Measurements from ENCODE around the gene KCNMA1.

The KCNMA1 gene

DNA sequence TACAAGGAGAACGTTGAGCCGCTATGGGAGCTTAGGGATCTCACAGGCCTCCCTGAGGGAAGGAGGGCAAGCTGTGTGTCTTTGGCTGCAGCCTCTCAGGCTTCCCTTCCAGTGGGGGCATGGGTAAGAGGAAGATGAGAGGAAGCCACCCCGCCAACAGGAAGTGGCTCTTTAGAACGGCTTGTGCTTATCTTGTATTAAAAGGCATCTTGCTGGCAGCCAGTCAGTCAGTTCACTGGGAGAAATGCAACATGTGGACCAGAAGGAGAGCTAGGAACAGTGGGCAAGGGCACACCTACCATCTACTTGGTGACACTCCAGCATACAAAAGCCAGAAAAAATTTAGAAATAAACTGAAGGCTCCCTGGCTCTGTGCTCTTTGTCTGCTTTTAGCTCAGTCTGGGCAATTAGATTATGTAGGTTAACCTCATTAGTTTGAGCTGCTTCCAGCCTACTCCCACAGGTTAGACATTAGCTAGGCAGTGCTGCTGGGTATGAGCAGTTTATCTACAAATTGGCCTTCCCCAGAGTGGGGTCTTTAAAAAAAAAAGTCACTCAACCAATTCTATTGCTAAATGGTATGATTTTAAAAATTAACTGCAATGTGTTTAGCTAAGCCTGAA is 595.9 kb downstream of the KCNMA1 start:
- peak; percentile 1 for DNase-seq (ENCODE audit: low read depth)
- TF ChIP-seq, protein P1, sequence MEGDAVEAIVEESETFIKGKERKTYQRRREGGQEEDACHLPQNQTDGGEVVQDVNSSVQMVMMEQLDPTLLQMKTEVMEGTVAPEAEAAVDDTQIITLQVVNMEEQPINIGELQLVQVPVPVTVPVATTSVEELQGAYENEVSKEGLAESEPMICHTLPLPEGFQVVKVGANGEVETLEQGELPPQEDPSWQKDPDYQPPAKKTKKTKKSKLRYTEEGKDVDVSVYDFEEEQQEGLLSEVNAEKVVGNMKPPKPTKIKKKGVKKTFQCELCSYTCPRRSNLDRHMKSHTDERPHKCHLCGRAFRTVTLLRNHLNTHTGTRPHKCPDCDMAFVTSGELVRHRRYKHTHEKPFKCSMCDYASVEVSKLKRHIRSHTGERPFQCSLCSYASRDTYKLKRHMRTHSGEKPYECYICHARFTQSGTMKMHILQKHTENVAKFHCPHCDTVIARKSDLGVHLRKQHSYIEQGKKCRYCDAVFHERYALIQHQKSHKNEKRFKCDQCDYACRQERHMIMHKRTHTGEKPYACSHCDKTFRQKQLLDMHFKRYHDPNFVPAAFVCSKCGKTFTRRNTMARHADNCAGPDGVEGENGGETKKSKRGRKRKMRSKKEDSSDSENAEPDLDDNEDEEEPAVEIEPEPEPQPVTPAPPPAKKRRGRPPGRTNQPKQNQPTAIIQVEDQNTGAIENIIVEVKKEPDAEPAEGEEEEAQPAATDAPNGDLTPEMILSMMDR (IDR thresholded peaks at IDR 0.05; ENCODE audit: insufficient read depth, low read depth, low read length, missing control alignments), result no peak
- no peak overlapping the region for H3K4me3 ChIP-seq (ENCODE audit: low read depth, low read length)

DNA sequence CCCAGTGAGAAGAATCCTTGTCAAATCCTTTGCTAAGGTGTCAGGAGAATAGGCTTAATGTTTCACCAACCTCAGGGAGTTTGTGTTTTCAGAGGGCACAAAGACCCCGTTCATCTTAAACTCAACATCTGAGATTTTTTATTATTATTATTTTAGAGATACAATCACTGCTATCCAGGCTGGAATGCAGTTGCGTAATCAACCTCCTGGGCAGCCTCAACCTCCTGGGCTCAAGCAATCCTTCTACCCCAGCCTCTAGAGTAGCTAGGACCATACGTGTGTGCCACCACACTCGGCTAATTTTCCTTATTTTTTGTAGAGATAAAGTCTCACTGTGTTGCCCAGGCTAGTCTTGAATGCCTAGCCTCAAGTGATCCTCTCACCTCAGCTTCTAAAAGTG is 599.2 kb downstream of the KCNMA1 start:
- no peak for DNase-seq (ENCODE audit: low read depth)
- H3K4me3 ChIP-seq (ENCODE audit: low read depth, low read length), result no peak overlapping the region
- TF ChIP-seq, protein P1 (IDR thresholded peaks at IDR 0.05; ENCODE audit: insufficient read depth, low read depth, low read length, missing control alignments), result no peak

DNA sequence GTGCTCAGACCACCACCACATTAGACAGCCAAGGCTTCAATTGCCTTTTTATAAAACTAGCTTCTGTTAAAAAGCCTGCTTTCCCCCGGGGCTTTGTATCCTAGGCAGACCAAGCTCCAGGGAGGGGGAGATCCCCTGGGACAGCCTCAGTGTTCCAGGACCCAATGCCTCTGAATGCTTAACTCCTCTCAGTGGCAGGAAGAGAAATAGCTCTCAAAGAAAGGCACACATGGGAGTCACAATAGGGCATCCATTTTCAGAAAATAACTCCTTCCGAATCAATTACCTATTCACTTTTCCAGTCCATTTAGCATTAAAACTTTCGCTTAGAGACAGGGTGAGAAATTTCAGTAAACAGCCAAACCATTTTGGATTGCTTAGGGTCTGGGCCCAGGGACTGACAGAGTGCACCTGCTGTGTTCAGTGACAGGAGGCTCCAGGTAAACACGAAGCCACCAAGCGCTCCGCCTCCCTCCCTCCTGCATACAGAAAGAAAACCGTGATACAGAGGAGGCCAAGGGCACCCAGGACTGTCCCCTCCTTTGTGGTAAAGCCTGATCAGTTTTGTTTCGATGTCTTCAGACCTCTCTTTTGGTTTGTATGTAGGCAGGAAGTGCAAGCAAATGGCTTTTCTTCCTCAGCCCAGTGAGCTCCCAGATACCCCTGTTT is 599.7 kb downstream of the KCNMA1 start:
- peak; percentile 5 for DNase-seq (ENCODE audit: low read depth)
- H3K4me3 ChIP-seq (ENCODE audit: low read depth, low read length), result no peak overlapping the region
- TF ChIP-seq, protein P1 (IDR thresholded peaks at IDR 0.05; ENCODE audit: insufficient read depth, low read depth, low read length, missing control alignments), result no peak

DNA sequence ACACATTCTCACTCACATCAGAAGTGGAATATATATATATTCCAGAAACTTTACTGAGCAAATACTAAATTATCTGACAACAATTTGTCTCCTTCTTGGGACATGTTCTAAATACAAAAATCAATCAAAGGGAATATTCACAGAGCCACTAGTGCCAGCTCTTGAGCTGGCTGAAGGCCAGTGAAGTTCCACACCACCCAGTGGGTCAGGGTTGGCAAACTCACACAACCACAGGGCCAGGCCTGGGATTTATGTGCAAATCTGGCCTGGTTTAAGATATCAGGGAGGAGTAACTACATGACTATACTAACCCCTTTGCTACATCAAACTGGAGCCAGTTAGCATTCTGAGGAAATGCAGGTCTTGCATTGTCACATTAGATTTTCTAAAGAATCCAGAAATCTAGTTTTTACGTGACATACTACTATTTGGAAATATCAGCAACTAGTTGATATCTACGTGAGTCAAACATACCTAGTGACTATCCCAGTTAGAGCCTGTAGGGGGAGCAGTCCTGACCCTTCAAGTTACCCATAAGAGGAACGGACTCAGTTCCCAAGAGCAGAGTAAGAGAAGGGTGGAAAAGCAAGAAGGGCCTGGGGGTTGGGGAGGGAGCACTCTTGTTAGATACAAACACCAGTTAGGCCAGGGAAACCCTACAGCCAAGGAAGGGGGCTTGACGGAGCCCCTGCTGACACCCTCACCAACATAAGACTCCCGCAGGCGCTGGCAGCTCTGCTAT is 600.4 kb downstream of the KCNMA1 start:
- TF ChIP-seq, protein P1 (IDR thresholded peaks at IDR 0.05; ENCODE audit: insufficient read depth, low read depth, low read length, missing control alignments), result peak; percentile 64
- peak; percentile 41 for DNase-seq (ENCODE audit: low read depth)
- no peak overlapping the region for H3K4me3 ChIP-seq (ENCODE audit: low read depth, low read length)

DNA sequence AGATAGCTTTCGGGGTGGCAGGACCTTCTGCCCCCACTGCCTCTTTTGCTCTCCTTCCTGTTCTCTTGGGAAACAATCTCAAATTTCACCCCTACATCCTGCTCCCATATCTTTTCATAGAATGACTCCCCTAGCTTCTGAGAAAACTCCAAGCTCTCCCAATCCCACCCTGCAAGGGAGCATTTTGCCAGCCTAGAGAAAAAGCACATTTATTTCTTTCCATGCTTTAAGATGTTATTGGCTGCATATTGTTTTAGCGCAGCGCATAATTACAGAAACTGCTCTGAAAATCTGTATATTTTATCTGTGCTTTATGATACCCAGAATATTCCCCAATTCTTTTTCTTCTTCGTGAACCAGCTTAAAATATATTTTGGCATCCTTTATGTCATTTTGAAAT is 601.3 kb downstream of the KCNMA1 start:
- H3K4me3 ChIP-seq (ENCODE audit: low read depth, low read length), result no peak overlapping the region
- no peak for DNase-seq (ENCODE audit: low read depth)
- TF ChIP-seq, protein P1 (IDR thresholded peaks at IDR 0.05; ENCODE audit: insufficient read depth, low read depth, low read length, missing control alignments), result no peak

DNA sequence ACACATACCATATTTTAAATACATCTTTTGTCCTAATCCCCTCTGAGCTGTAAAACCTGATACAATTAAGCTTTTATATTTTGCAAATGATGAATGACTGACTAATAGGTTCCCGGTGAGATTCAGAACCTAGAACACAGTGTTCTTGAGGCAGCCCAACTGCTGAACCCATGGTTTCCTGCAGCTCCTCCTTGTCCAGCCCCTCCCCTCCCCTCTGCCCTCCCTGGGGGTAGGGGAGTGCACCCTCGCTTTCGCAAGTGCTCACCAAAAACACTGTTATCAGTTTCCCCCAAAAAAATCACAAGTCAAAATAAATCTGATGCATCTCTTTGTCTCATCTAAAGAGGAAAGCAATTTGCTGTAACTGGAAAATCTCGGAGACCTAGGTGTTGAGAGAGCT is 602.8 kb downstream of the KCNMA1 start:
- TF ChIP-seq, protein P1 (IDR thresholded peaks at IDR 0.05; ENCODE audit: insufficient read depth, low read depth, low read length, missing control alignments), result no peak
- no peak overlapping the region for H3K4me3 ChIP-seq (ENCODE audit: low read depth, low read length)
- no peak for DNase-seq (ENCODE audit: low read depth)

All from GM12865 (cell line).